NB4 (cell line): ENCODE results near the gene MYO18A.
"Not testable (repeated sequence)": the region's sequence is repeated elsewhere in the genome, so short reads cannot be mapped to it uniquely, and the experiment has no call there.

Experiments
- DNase-seq: peaks from one replicate; pipeline ENCODE4 v3.0.0; 2010; ENCODE audit warnings: low read depth
- H3K4me3 ChIP-seq: one replicate; pipeline ENCODE4 v1.5.1; 2011; ENCODE audit warnings: mild to moderate bottlenecking, low read depth, low read length, moderate library complexity
- CTCF ChIP-seq: IDR thresholded peaks from one replicate; pipeline ENCODE4 v1.5.1; 2012; ENCODE audit warnings: low read depth, low read length
- MAX ChIP-seq: IDR thresholded peaks from 2 replicates; pipeline ENCODE4 v1.6.1; 2011; ENCODE audit warnings: low read depth, low read length
- MYC ChIP-seq: IDR thresholded peaks from 2 replicates; pipeline ENCODE4 v1.6.1; 2011; ENCODE audit warnings: low read depth, low read length
- POLR2A ChIP-seq: IDR thresholded peaks from 2 replicates; pipeline ENCODE4 v1.6.1; 2011; ENCODE audit warnings: mild to moderate bottlenecking; ENCODE audit not compliant: insufficient read length; ENCODE audit errors: extremely low read depth

The MYO18A gene

GRCh38 chr17:29089601-29090044, 90.6 kb downstream of the MYO18A start:
- DNase-seq, result no peak
- TF ChIP-seq CTCF (no peak), MAX (no peak), MYC (no peak), POLR2A (no peak)
- H3K4me3 ChIP-seq, result no peak overlapping the region

GRCh38 chr17:29088782-29089181, 91.4 kb downstream of the MYO18A start:
- DNase-seq, H3K4me3 ChIP-seq: not testable (repeated sequence)

- TF ChIP-seq MYC (no peak), POLR2A (no peak), MAX (no peak), CTCF (no peak)
- no peak for DNase-seq
- H3K4me3 ChIP-seq, result no peak overlapping the region
Observed at GRCh38 chr17:29086628-29087332, 93.4 kb downstream of the MYO18A start.

- TF ChIP-seq CTCF (no peak), MAX (no peak), POLR2A (no peak), MYC (no peak)
- H3K4me3 ChIP-seq, result no peak overlapping the region
- no peak for DNase-seq
Observed at GRCh38 chr17:29085223-29085622, 95.0 kb downstream of the MYO18A start.

GRCh38 chr17:29084541-29085146, 95.6 kb downstream of the MYO18A start:
- DNase-seq, result no peak

More at GRCh38 chr17:29084541-29085146, 95.6 kb downstream of the MYO18A start:
- TF ChIP-seq MYC (no peak), CTCF (no peak), MAX (no peak), POLR2A (no peak)
- H3K4me3 ChIP-seq, result no peak overlapping the region
